ENCODE results near the gene GDPD4. TPM values are rescaled to one million over a fixed set of nuclear protein-coding genes. Genes with fewer than 3 reads are reported as not detected.

Gene GDPD4
- total and polyA plus RNA-seq, 2 of the 4 experiments (the other 2 are of a cell fraction), result not detected

- no peaks in the 10 kb centered on the region for H3K4me1 ChIP-seq (ENCODE audit: control insufficient read depth, insufficient read depth, low read length)
- H2BK5ac ChIP-seq (ENCODE audit: low read depth, low read length, poor library complexity, severe bottlenecking), result no peak overlapping the region
- H2AK9ac ChIP-seq (replicated peaks; ENCODE audit: low read depth, low read length, poor library complexity), result no peak overlapping the region
- peaks cover 23% of the 10 kb centered on the region for H3K27me3 ChIP-seq (ENCODE audit: control insufficient read depth, insufficient read depth, low read length)
- no peak overlapping the region for H4K8ac ChIP-seq (ENCODE audit: low read depth in 2 of 2, low read length in 2 of 2)
- no peak overlapping the region for H2AFZ ChIP-seq (replicated peaks; ENCODE audit: low read length, poor library complexity)
- H3K9me1 ChIP-seq (ENCODE audit: insufficient read depth, low read length), result no peaks in the 10 kb centered on the region
- no peaks in the 10 kb centered on the region for H4K20me1 ChIP-seq (ENCODE audit: insufficient read depth, low read length)
- CTCF ChIA-PET, result no interaction called here
- H4K91ac ChIP-seq (ENCODE audit: insufficient read depth, low read depth, low read length), result no peak overlapping the region
- TF ChIP-seq RCOR1 (IDR thresholded peaks at IDR 0.05; ENCODE audit: insufficient replicate concordance, low read length) (no peak), MXI1 (IDR thresholded peaks at IDR 0.05; ENCODE audit: borderline replicate concordance, low read depth, low read length) (no peak), BHLHE40 (IDR thresholded peaks at IDR 0.05; ENCODE audit: low read depth, low read length) (no peak), ELK1 (IDR thresholded peaks at IDR 0.05; ENCODE audit: borderline replicate concordance, low read depth, low read length) (no peak), CEBPB (IDR thresholded peaks at IDR 0.05; ENCODE audit: low read depth, low read length) (no peak), NFE2L2 (IDR thresholded peaks at IDR 0.05; ENCODE audit: low read depth, low read length) (no peak), SMC3 (IDR thresholded peaks at IDR 0.05; ENCODE audit: low read depth, low read length) (no peak), RFX5 (IDR thresholded peaks at IDR 0.05; ENCODE audit: low read depth, low read length) (no peak)
- POLR2A ChIA-PET (ENCODE audit: unreplicated experiment), result no interaction called here
- H3K4ac ChIP-seq (ENCODE audit: low read depth, low read length), result no peak overlapping the region
- in situ Hi-C loops (cut with MboI; ENCODE audit: low sequenced_read_pairs), result no loop called here
- H2BK20ac ChIP-seq (ENCODE audit: low read depth, low read length), result no peak overlapping the region
- dilution Hi-C loops (cut with HindIII; ENCODE audit: low sequenced_read_pairs, unreplicated experiment), result no loop called here
- no peak overlapping the region for H3K9ac ChIP-seq (ENCODE audit: low read depth, low read length)
- no peak overlapping the region for H3K56ac ChIP-seq (ENCODE audit: extremely low read depth, insufficient read depth, low read length)
- H2AK5ac ChIP-seq (ENCODE audit: low read depth, low read length), result no peak overlapping the region
- no peaks in the 10 kb centered on the region for H3K79me1 ChIP-seq (ENCODE audit: low read depth in 1 of 2, low read length in 2 of 2)
- H3K23ac ChIP-seq (ENCODE audit: low read depth, low read length), result no peak overlapping the region
- intact Hi-C loops (cut with micrococcal nuclease), result no loop called here
- no peak overlapping the region for H4K5ac ChIP-seq (ENCODE audit: low read depth, low read length)
- H3K36me3 ChIP-seq (ENCODE audit: control insufficient read depth, insufficient read depth, low read length), result no peaks in the 10 kb centered on the region
- H2BK120ac ChIP-seq (ENCODE audit: low read depth, low read length), result no peak overlapping the region
- no peak overlapping the region for H3K14ac ChIP-seq (replicated peaks; ENCODE audit: low read depth, low read length)
- no peak for ATAC-seq (ENCODE audit: low read depth)
- no peak overlapping the region for H3K4me2 ChIP-seq (ENCODE audit: low read depth, low read length)
- no peak overlapping the region for H2BK15ac ChIP-seq (ENCODE audit: low read depth, low read length)
- DNase-seq, result no peak
- no peak overlapping the region for H3K4me3 ChIP-seq (ENCODE audit: insufficient read depth, low read depth, low read length)
- 68% methylated on average over 8 of the region's 13 CpGs; no CpG with 5 or more reads in 1 of the 2 experiments for WGBS, 2 experiments (ENCODE audit: extremely low coverage in 2 of 2, insufficient read length in 1 of 2)
- no TSS peak for BruUV-seq (replicated peaks)
- H3K27ac ChIP-seq (ENCODE audit: insufficient read depth, low read length), result no peak overlapping the region
- no peak overlapping the region for H3K18ac ChIP-seq (ENCODE audit: low read depth, low read length)
- H3K9me3 ChIP-seq (ENCODE audit: control insufficient read depth, insufficient read depth, low read length), result no peaks in the 10 kb centered on the region
Measured at GRCh38 chr11:77213029-77213579, 88.4 kb downstream of the GDPD4 start.
